Natural killer cell (primary cell): ENCODE results near the gene ENAH. TPM values are rescaled to one million over a fixed set of nuclear protein-coding genes. Genes with fewer than 3 reads are reported as not detected.

ENCODE experiments used
- ATAC-seq, 3 donors: fragments of 150-1000 bp in 2 of 3; fragments of 200-7000 bp in 1 of 3; cut with Tn5 transposase; 1 replicate in 1 of 3; 2 replicates in 2 of 3; pipeline ENCODE4 v1.10.0; 2021; ENCODE audit warnings: mild to moderate bottlenecking in 2 of 3, moderate library complexity in 2 of 3
- DNase-seq, 2 donors: peaks; one replicate each; pipeline versions ENCODE4 v3.0.0 to v3.0.0-alpha.2; 2013 to 2021; ENCODE audit warnings: mixed read lengths in 1 of 2
- H3K27ac ChIP-seq: one replicate; pipeline ENCODE4 v1.5.1; 2013; ENCODE audit warnings: mild to moderate bottlenecking, low read length
- H3K27me3 ChIP-seq: one replicate; pipeline ENCODE4 v1.6.1; 2013; ENCODE audit warnings: low read length; ENCODE audit not compliant: control insufficient read depth, insufficient read depth
- H3K36me3 ChIP-seq: one replicate; pipeline ENCODE4 v1.6.1; 2013; ENCODE audit warnings: low read length; ENCODE audit not compliant: control insufficient read depth, insufficient read depth
- H3K4me1 ChIP-seq: one replicate; pipeline ENCODE4 v1.6.1; 2013; ENCODE audit warnings: low read length; ENCODE audit not compliant: control insufficient read depth, insufficient read depth
- H3K4me3 ChIP-seq: one replicate; pipeline ENCODE4 v1.5.1; 2013; ENCODE audit warnings: low read length
- H3K9me3 ChIP-seq: one replicate; pipeline ENCODE4 v1.6.1; 2013; ENCODE audit warnings: low read length; ENCODE audit not compliant: control insufficient read depth, insufficient read depth
- H3K27ac Mint-ChIP-seq, 2 donors: one replicate each; pipeline ENCODE4 v1.8.0; 2022; ENCODE audit warnings: mild to moderate bottlenecking in 2 of 2, mixed read lengths in 2 of 2, moderate library complexity in 1 of 2
- H3K27me3 Mint-ChIP-seq, 2 donors: one replicate each; pipeline ENCODE4 v1.8.0; 2022; ENCODE audit warnings: low read depth in 2 of 2, mixed read lengths in 2 of 2
- H3K36me3 Mint-ChIP-seq: one replicate; pipeline ENCODE4 v1.8.0; 2022; ENCODE audit warnings: mixed read lengths
- H3K4me1 Mint-ChIP-seq, 2 donors: one replicate each; pipeline ENCODE4 v1.8.0; 2022; ENCODE audit warnings: mixed read lengths in 2 of 2
- H3K4me3 Mint-ChIP-seq: one replicate; pipeline ENCODE4 v1.8.0; 2022; ENCODE audit warnings: mild to moderate bottlenecking, moderate library complexity, mixed read lengths
- H3K9me3 Mint-ChIP-seq, 2 donors: one replicate each; pipeline ENCODE4 v1.8.0; 2022; ENCODE audit warnings: mixed read lengths in 2 of 2
- CTCF ChIP-seq: fragments of 200-600 bp; IDR thresholded peaks from one replicate; pipeline ENCODE4 v1.8.0; 2022; ENCODE audit warnings: antibody characterized with exemption
- WGBS: methylation state at CpG from one replicate; pipeline ENCODE4 v1.1.7; 2013; ENCODE audit warnings: missing lambda C conversion rate; ENCODE audit not compliant: insufficient coverage; 5-methylcytosine and 5-hydroxymethylcytosine counted together
- intact Hi-C: fragments of 100-400 bp; cut with micrococcal nuclease; formaldehyde crosslinking; loops from one replicate; pipeline ENCODE4 v1.14.2; 2022
- total RNA-seq, 4 donors: library from RNA; stranded (reverse); fragments of 120-200 nt in 1 of 4; gene quantifications; one replicate each; pipeline versions ENCODE4 v1.2.3 to v1.2.4, GENCODE V29; 2013 to 2022

Gene ENAH
- total RNA-seq, 3 donors from 2014 or later (not counting 1 experiment from before 2014, with no cell fraction given): not detected

GRCh38 chr1:225611537-225612223 lies 41.2 kb downstream of the ENAH start:
- Histone ChIP-seq H3K27ac (no peak overlapping the region), H3K4me1 (no peaks in the 10 kb centered on the region), H3K36me3 (no peaks in the 10 kb centered on the region), H3K4me3 (no peak overlapping the region), H3K9me3 (no peaks in the 10 kb centered on the region), H3K27me3 (no peaks in the 10 kb centered on the region)
- Mint-ChIP-seq H3K4me1 (no peaks in the 10 kb centered on the region), H3K27me3 (no peaks in the 10 kb centered on the region), H3K4me3 (no peak overlapping the region), H3K9me3 (no peaks in the 10 kb centered on the region), H3K27ac (no peak overlapping the region), H3K36me3 (no peaks in the 10 kb centered on the region)
- intact Hi-C loops: no loop called here
- no peak for TF ChIP-seq CTCF
- ATAC-seq (no peak), DNase-seq (no peak)
- 92% methylated on average over 6 of the region's 7 CpGs for WGBS

- ATAC-seq (no peak), DNase-seq (no peak)
- Mint-ChIP-seq H3K27ac (no peak overlapping the region), H3K27me3 (no peaks in the 10 kb centered on the region), H3K4me1 (no peaks in the 10 kb centered on the region), H3K9me3 (no peaks in the 10 kb centered on the region), H3K36me3 (no peaks in the 10 kb centered on the region), H3K4me3 (no peak overlapping the region)
- no peak for TF ChIP-seq CTCF
- intact Hi-C loops: no loop called here
- Histone ChIP-seq H3K36me3 (no peaks in the 10 kb centered on the region), H3K4me3 (no peak overlapping the region), H3K27me3 (no peaks in the 10 kb centered on the region), H3K27ac (no peak overlapping the region), H3K9me3 (no peaks in the 10 kb centered on the region), H3K4me1 (no peaks in the 10 kb centered on the region)
- WGBS: 94% methylated on average over 5 of the region's 5 CpGs
Observed at GRCh38 chr1:225610539-225610938, 42.4 kb downstream of the ENAH start.

GRCh38 chr1:225608014-225608796 lies 44.7 kb downstream of the ENAH start:
- Mint-ChIP-seq H3K36me3 (no peaks in the 10 kb centered on the region), H3K9me3 (no peaks in the 10 kb centered on the region), H3K4me3 (no peak overlapping the region), H3K27me3 (no peaks in the 10 kb centered on the region), H3K27ac (no peak overlapping the region), H3K4me1 (no peaks in the 10 kb centered on the region)
- no peak for TF ChIP-seq CTCF
- no peak for ATAC-seq
- no peak for DNase-seq
- intact Hi-C loops: no loop called here
- H3K27ac ChIP-seq: no peak overlapping the region
- no peaks in the 10 kb centered on the region for H3K36me3 ChIP-seq
- no peaks in the 10 kb centered on the region for H3K9me3 ChIP-seq
- no peaks in the 10 kb centered on the region for H3K4me1 ChIP-seq
- H3K4me3 ChIP-seq: no peak overlapping the region
- WGBS: 95% methylated on average over 10 of the region's 14 CpGs
- H3K27me3 ChIP-seq: no peaks in the 10 kb centered on the region
